Measurements from ENCODE around the gene CTAGE4.
"Not testable (repeated sequence)": the region's sequence is repeated elsewhere in the genome, so short reads cannot be mapped to it uniquely, and the experiment has no call there.

Gene CTAGE4

DNA sequence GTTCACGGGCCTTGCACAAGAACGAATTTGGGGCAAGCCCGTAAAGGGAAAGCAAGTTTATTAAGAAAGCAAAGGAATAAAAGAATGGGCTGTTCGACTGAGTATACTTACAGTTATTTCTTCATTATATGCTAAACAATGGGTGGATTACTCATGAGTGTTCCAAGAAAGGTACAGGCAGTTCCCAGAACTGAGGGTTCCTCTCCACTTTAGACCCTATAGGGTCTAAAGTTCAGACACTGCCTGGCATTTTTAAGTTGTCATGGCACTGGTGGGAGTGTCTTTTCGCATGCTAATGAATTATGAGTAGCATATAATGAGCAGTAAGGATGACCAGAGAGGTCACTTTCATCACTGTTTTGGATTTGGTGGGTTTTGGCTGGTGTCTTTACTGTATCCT, 22.0 kb downstream of the CTAGE4 start:
- no CpG with 5 or more reads among the region's 5 CpGs for WGBS (ENCODE audit: insufficient coverage, insufficient read length)
- DNase-seq (ENCODE audit: low read depth, low spot score); H3K4me3 ChIP-seq (ENCODE audit: low read length); H3K9me3 ChIP-seq (ENCODE audit: control insufficient read depth, insufficient read depth, low read length); H3K36me3 ChIP-seq (ENCODE audit: control insufficient read depth, insufficient read depth, low read length); H3K4me1 ChIP-seq (ENCODE audit: control insufficient read depth, insufficient read depth, low read length); H3K27me3 ChIP-seq (ENCODE audit: control insufficient read depth, insufficient read depth, low read length); H3K27ac ChIP-seq (ENCODE audit: low read length): not testable (repeated sequence)

DNA sequence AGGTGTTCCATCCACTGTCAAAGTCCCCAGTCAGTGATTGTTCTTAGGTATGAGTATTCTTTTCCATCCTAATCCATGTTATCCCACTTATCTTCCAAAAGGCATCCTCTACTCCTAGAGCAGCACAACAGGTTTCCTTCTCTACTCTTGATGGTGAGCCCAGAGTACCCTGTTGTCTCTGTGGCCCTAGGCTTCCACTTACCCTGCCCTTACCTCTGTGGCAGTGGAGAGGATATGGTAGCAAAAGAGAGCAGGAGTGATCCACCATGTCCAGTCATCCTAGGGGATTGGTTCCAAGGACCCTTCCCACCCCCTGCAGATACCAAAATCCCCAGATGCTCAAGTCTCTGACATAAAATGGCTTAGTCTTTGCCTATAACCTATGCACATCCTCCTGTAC, 33.9 kb downstream of the CTAGE4 start:
- not testable (repeated sequence) for H3K27ac ChIP-seq (ENCODE audit: low read length); H3K36me3 ChIP-seq (ENCODE audit: control insufficient read depth, insufficient read depth, low read length); H3K27me3 ChIP-seq (ENCODE audit: control insufficient read depth, insufficient read depth, low read length); H3K9me3 ChIP-seq (ENCODE audit: control insufficient read depth, insufficient read depth, low read length); H3K4me3 ChIP-seq (ENCODE audit: low read length); DNase-seq (ENCODE audit: low read depth, low spot score); H3K4me1 ChIP-seq (ENCODE audit: control insufficient read depth, insufficient read depth, low read length)

DNA sequence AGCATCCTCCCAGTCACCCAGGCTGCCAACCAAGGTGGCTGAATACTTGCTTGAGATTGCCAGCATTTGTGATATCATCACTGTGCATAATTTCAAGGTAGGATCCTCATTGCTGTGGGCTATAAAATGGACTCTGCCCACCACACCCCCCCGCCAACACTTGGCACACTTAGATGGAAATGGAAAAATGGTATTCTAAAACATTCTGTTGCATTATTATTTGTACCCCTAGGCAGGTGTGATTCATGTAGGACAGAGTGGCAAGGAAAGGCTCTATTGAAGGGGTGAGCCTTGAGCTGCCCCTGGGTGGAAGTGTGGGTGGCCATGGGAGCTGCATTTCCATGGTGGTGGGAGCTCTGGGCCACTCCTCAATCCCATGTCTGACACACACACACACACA, 35.3 kb downstream of the CTAGE4 start:
- not testable (repeated sequence) for H3K27ac ChIP-seq (ENCODE audit: low read length); H3K36me3 ChIP-seq (ENCODE audit: control insufficient read depth, insufficient read depth, low read length); H3K9me3 ChIP-seq (ENCODE audit: control insufficient read depth, insufficient read depth, low read length); H3K4me3 ChIP-seq (ENCODE audit: low read length); DNase-seq (ENCODE audit: low read depth, low spot score); H3K4me1 ChIP-seq (ENCODE audit: control insufficient read depth, insufficient read depth, low read length); H3K27me3 ChIP-seq (ENCODE audit: control insufficient read depth, insufficient read depth, low read length)
- no CpG with 5 or more reads among the region's 1 CpG for WGBS (ENCODE audit: insufficient coverage, insufficient read length)

- WGBS (ENCODE audit: insufficient coverage, insufficient read length) = no CpG with 5 or more reads among the region's 4 CpGs
- not testable (repeated sequence) for H3K27me3 ChIP-seq (ENCODE audit: control insufficient read depth, insufficient read depth, low read length); H3K9me3 ChIP-seq (ENCODE audit: control insufficient read depth, insufficient read depth, low read length); H3K4me3 ChIP-seq (ENCODE audit: low read length); H3K4me1 ChIP-seq (ENCODE audit: control insufficient read depth, insufficient read depth, low read length); H3K36me3 ChIP-seq (ENCODE audit: control insufficient read depth, insufficient read depth, low read length); H3K27ac ChIP-seq (ENCODE audit: low read length); DNase-seq (ENCODE audit: low read depth, low spot score)
Observed at GRCh38 chr7:144219149-144219548, 35.9 kb downstream of the CTAGE4 start.

- not testable (repeated sequence) for H3K27ac ChIP-seq (ENCODE audit: low read length); H3K36me3 ChIP-seq (ENCODE audit: control insufficient read depth, insufficient read depth, low read length); H3K4me3 ChIP-seq (ENCODE audit: low read length); DNase-seq (ENCODE audit: low read depth, low spot score); H3K9me3 ChIP-seq (ENCODE audit: control insufficient read depth, insufficient read depth, low read length); H3K27me3 ChIP-seq (ENCODE audit: control insufficient read depth, insufficient read depth, low read length); H3K4me1 ChIP-seq (ENCODE audit: control insufficient read depth, insufficient read depth, low read length)
Observed at GRCh38 chr7:144220531-144220930, 37.3 kb downstream of the CTAGE4 start.

- not testable (repeated sequence) for H3K4me1 ChIP-seq (ENCODE audit: control insufficient read depth, insufficient read depth, low read length); H3K27me3 ChIP-seq (ENCODE audit: control insufficient read depth, insufficient read depth, low read length); H3K4me3 ChIP-seq (ENCODE audit: low read length); DNase-seq (ENCODE audit: low read depth, low spot score); H3K27ac ChIP-seq (ENCODE audit: low read length); H3K9me3 ChIP-seq (ENCODE audit: control insufficient read depth, insufficient read depth, low read length); H3K36me3 ChIP-seq (ENCODE audit: control insufficient read depth, insufficient read depth, low read length)
Observed at GRCh38 chr7:144223675-144224074, 40.4 kb downstream of the CTAGE4 start.

- H3K9me3 ChIP-seq (ENCODE audit: control insufficient read depth, insufficient read depth, low read length); H3K36me3 ChIP-seq (ENCODE audit: control insufficient read depth, insufficient read depth, low read length); H3K4me3 ChIP-seq (ENCODE audit: low read length); H3K27me3 ChIP-seq (ENCODE audit: control insufficient read depth, insufficient read depth, low read length); H3K27ac ChIP-seq (ENCODE audit: low read length); DNase-seq (ENCODE audit: low read depth, low spot score); H3K4me1 ChIP-seq (ENCODE audit: control insufficient read depth, insufficient read depth, low read length): not testable (repeated sequence)
- WGBS (ENCODE audit: insufficient coverage, insufficient read length) = no CpG with 5 or more reads among the region's 4 CpGs
Observed at GRCh38 chr7:144226866-144227265, 43.6 kb downstream of the CTAGE4 start.

DNA sequence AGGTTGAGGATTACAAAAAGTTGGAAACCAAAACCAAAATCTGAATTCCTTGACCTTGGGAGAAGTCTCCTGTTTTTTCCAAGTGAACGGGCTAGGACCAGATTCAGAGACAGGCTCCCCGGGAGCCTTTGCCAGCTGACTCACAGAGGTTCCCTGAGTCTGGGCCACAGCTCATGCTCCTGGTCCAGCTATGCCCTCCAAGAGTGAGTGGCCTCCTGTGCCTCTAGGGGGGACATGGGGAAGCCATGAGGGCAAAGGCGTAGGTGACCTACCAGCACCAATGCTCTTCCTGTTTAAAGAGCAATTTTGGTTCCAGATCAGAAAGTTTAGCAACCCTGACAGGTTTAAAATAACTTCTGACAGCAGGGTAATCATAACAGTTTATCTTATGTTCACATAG, 45.5 kb downstream of the CTAGE4 start:
- H3K4me1 ChIP-seq (ENCODE audit: control insufficient read depth, insufficient read depth, low read length); H3K27ac ChIP-seq (ENCODE audit: low read length); H3K36me3 ChIP-seq (ENCODE audit: control insufficient read depth, insufficient read depth, low read length); H3K27me3 ChIP-seq (ENCODE audit: control insufficient read depth, insufficient read depth, low read length); H3K9me3 ChIP-seq (ENCODE audit: control insufficient read depth, insufficient read depth, low read length); DNase-seq (ENCODE audit: low read depth, low spot score); H3K4me3 ChIP-seq (ENCODE audit: low read length): not testable (repeated sequence)
- WGBS (ENCODE audit: insufficient coverage, insufficient read length) = no CpG with 5 or more reads among the region's 3 CpGs

DNA sequence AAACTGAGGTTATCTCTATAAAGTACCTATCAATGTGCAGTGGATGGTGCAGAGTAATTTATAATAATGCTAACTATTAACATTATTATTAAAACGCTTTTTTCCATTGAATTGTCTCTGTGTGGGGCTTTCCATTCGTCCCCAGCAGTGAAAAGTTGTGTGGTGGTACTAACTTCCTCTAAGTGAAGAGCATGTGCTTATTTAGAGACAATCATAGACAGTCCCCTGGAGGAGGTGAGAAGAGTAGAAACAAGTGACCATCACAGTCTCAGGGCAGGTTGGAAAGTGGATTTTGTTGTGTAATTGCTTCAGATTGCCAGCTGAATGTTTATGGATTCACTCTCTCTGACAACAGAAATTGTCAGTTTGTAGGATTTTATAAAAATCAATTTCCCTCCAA, 47.8 kb downstream of the CTAGE4 start:
- not testable (repeated sequence) for H3K27ac ChIP-seq (ENCODE audit: low read length); DNase-seq (ENCODE audit: low read depth, low spot score); H3K4me1 ChIP-seq (ENCODE audit: control insufficient read depth, insufficient read depth, low read length); H3K27me3 ChIP-seq (ENCODE audit: control insufficient read depth, insufficient read depth, low read length); H3K36me3 ChIP-seq (ENCODE audit: control insufficient read depth, insufficient read depth, low read length); H3K9me3 ChIP-seq (ENCODE audit: control insufficient read depth, insufficient read depth, low read length); H3K4me3 ChIP-seq (ENCODE audit: low read length)
- WGBS (ENCODE audit: insufficient coverage, insufficient read length) = no CpG with 5 or more reads among the region's 2 CpGs

DNA sequence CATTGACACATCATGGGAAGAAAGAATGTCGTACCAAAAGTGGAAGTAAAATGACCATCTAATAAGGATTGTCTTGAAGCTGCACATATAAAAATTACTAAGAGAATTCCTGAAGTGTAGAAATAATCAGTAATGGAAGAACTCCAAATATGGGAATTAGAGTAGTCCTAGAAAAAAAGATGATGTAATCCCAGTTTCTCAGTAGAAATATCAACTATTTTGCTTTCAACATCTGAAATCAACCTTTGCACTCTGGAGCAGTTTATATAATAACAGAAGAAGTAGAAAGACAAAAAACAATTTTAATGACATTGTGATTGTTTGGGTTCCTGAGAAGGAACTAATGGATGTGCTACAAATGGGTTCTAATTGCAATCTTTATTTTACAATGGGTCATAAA, 49.8 kb downstream of the CTAGE4 start:
- not testable (repeated sequence) for DNase-seq (ENCODE audit: low read depth, low spot score); H3K36me3 ChIP-seq (ENCODE audit: control insufficient read depth, insufficient read depth, low read length); H3K27me3 ChIP-seq (ENCODE audit: control insufficient read depth, insufficient read depth, low read length); H3K9me3 ChIP-seq (ENCODE audit: control insufficient read depth, insufficient read depth, low read length); H3K27ac ChIP-seq (ENCODE audit: low read length); H3K4me1 ChIP-seq (ENCODE audit: control insufficient read depth, insufficient read depth, low read length); H3K4me3 ChIP-seq (ENCODE audit: low read length)
- WGBS (ENCODE audit: insufficient coverage, insufficient read length) = no CpG with 5 or more reads among the region's 1 CpG
